Adrenal gland (tissue), 12 donors: ENCODE data around the gene KNTC1. TPM values are rescaled to one million over a fixed set of nuclear protein-coding genes. Genes with fewer than 3 reads are reported as not detected.
A peak's percentile ranks its signal among the peaks of the same experiment; 100 is the strongest.

Experiments
- DNase-seq, 7 donors: peaks; one replicate each; pipeline ENCODE4 v3.0.0-alpha.2; 2019 to 2020
- H3K27ac ChIP-seq, 5 donors: fragments of 200-600 bp; sonication (generic) in 4 of 5; 1 replicate in 3 of 5; 2 replicates in 2 of 5; pipeline versions ENCODE4 v1.5.1 to v1.8.0; 2016 to 2020; ENCODE audit warnings: mild to moderate bottlenecking in 1 of 5
- H3K27me3 ChIP-seq: fragments of 200-600 bp; 2 replicates; pipeline ENCODE4 v1.8.0; 2021
- H3K36me3 ChIP-seq, 2 donors: fragments of 200-600 bp; replicated peaks in 1 of 2; 1 replicate in 1 of 2; 2 replicates in 1 of 2; pipeline versions ENCODE4 v1.5.1 to v1.8.0; 2018 to 2022
- H3K4me1 ChIP-seq, 2 donors: fragments of 200-600 bp; replicated peaks in 1 of 2; 1 replicate in 1 of 2; 2 replicates in 1 of 2; pipeline versions ENCODE4 v1.5.1 to v1.8.0; 2018 to 2021
- H3K4me3 ChIP-seq, 4 donors: fragments of 200-600 bp; sonication (generic) in 3 of 4; one replicate each; pipeline ENCODE4 v1.5.1; 2016 to 2018
- H3K9me3 ChIP-seq, 3 donors: fragments of 200-600 bp; sonication (generic) in 1 of 3; replicated peaks in 1 of 3; 1 replicate in 2 of 3; 2 replicates in 1 of 3; pipeline versions ENCODE4 v1.5.1 to v1.8.0; 2016 to 2021
- CTCF ChIP-seq, 6 experiments: fragments of 450-650 bp in 4 of 6; fragments of 200-600 bp in 2 of 6; sonication (generic) in 1 of 6; IDR thresholded peaks; 1 replicate in 5 of 6; 2 replicates in 1 of 6; pipeline versions ENCODE4 v1.5.1 to v1.8.0; 2016 to 2021; ENCODE audit warnings: antibody characterized with exemption in 6 of 6, mild to moderate bottlenecking in 2 of 6, moderate library complexity in 1 of 6
- POLR2A ChIP-seq, 2 donors: fragments of 450-650 bp; IDR thresholded peaks; one replicate each; pipeline ENCODE4 v1.6.1; 2017; ENCODE audit warnings: antibody characterized with exemption in 2 of 2, mild to moderate bottlenecking in 2 of 2, moderate library complexity in 1 of 2
- WGBS, 4 donors: extraction: QIAGEN DNeasy Blood & Tissue Kit in 2 of 4; methylation state at CpG; one replicate each; pipeline versions ENCODE4 v1.1.5 to v1.1.7; 2013 to 2017; 5-methylcytosine and 5-hydroxymethylcytosine counted together
- intact Hi-C, 2 donors: fragments of 100-400 bp; cut with DNase I; formaldehyde crosslinking; loops; one replicate each; pipeline versions ENCODE4 v1.14.1 to v1.15.0; 2022 to 2023
- polyA plus RNA-seq, 3 donors: library from polyadenylated mRNA; stranded (reverse); fragments of 200-250 nt in 2 of 3; fragments of 350-450 nt in 1 of 3; fragmentation: Illumina TruSeq in 1 of 3; extraction: RNeasy Lipid Tissue Mini Kit (QIAGEN cat#74804) in 1 of 3; gene quantifications; one replicate each; pipeline ENCODE4 v1.2.3, GENCODE V29; 2013 to 2014
- total RNA-seq, 9 donors: library from RNA; depleted of rRNA in 4 of 9; stranded (reverse); fragments of >200 nt in 4 of 9; fragments of 120-200 nt in 1 of 9; fragmentation: NEBNext Ultra II Directional in 1 of 9; extraction: Animal tissue kit (Norgen Biotek cat#: 25700) in 1 of 9; gene quantifications; one replicate each; pipeline versions ENCODE4 v1.1.0 to v1.2.4, GENCODE V29; 2013 to 2023
- donor health status: healthy with polysubstance abuse.
- donor health status: Bipolar disorder and iron deficiency.
- donor health status: DM: yes; HTN: yes; CAD: no.
- donor health status: DM: no; HTN: no; CAD: no.
- donor health status: DM: no; HTN: no; CAD: no.
- donor health status: DM: yes; HTN: yes; CAD: no.

The KNTC1 gene
- total and polyA plus RNA-seq, 12 donors = 5.7 to 38.5 (median 13.8) TPM

GRCh38 chr12:122596838-122597237 lies 69.8 kb downstream of the KNTC1 start:
- no peak overlapping the region for H3K4me3 ChIP-seq
- DNase-seq = no peak
- intact Hi-C loops = no loop called here
- H3K27me3 ChIP-seq = no peaks in the 10 kb centered on the region
- H3K4me1 ChIP-seq = peaks cover 0 to 12% of the 10 kb centered on the region in 2 donors
- no peak overlapping the region for H3K27ac ChIP-seq
- no peaks in the 10 kb centered on the region for H3K9me3 ChIP-seq
- TF ChIP-seq CTCF (IDR thresholded peaks at IDR 0.05) = no peak
- no peak for TF ChIP-seq POLR2A (IDR thresholded peaks at IDR 0.05)
- no peaks in the 10 kb centered on the region for H3K36me3 ChIP-seq

- TF ChIP-seq POLR2A (IDR thresholded peaks at IDR 0.05) (no peak), CTCF (IDR thresholded peaks at IDR 0.05) (no peak)
- Histone ChIP-seq H3K27me3 (no peaks in the 10 kb centered on the region), H3K4me3 (no peak overlapping the region), H3K27ac (no peak overlapping the region), H3K36me3 (no peaks in the 10 kb centered on the region), H3K9me3 (no peaks in the 10 kb centered on the region), H3K4me1 (peaks cover 0 to 7% of the 10 kb centered on the region in 2 donors)
- DNase-seq = no peak
- 91 to 97% (median 95%) methylated on average over 2 of the region's 2 CpGs for WGBS, 4 donors
- intact Hi-C loops = no loop called here
Measured at GRCh38 chr12:122602456-122602855, 75.4 kb downstream of the KNTC1 start.

GRCh38 chr12:122604993-122605392 lies 77.9 kb downstream of the KNTC1 start:
- 94 to 97% (median 96%) methylated on average over 4 of the region's 4 CpGs for WGBS, 4 donors
- H3K4me3 ChIP-seq = no peak overlapping the region
- TF ChIP-seq POLR2A (IDR thresholded peaks at IDR 0.05) (no peak), CTCF (IDR thresholded peaks at IDR 0.05) (no peak)

GRCh38 chr12:122609732-122610131 lies 82.7 kb downstream of the KNTC1 start:
- no peaks in the 10 kb centered on the region for H3K27me3 ChIP-seq
- no peak for DNase-seq
- TF ChIP-seq POLR2A (IDR thresholded peaks at IDR 0.05) (no peak), CTCF (IDR thresholded peaks at IDR 0.05) (no peak)
- H3K4me3 ChIP-seq = no peak overlapping the region
- no peaks in the 10 kb centered on the region for H3K36me3 ChIP-seq
- WGBS, 4 donors = 74 to 83% (median 76%) methylated on average over 3 of the region's 3 CpGs
- no peaks in the 10 kb centered on the region for H3K9me3 ChIP-seq
- H3K27ac ChIP-seq = peak overlapping the region in 1 of 5 donors; percentile 6
- intact Hi-C loops = no loop called here
- H3K4me1 ChIP-seq = peaks cover 7 to 13% of the 10 kb centered on the region in 2 donors

More at GRCh38 chr12:122604993-122605392, 77.9 kb downstream of the KNTC1 start:
- DNase-seq = no peak
- Histone ChIP-seq H3K9me3 (no peaks in the 10 kb centered on the region), H3K4me1 (peaks cover 1 to 2% of the 10 kb centered on the region in 2 donors), H3K27me3 (no peaks in the 10 kb centered on the region), H3K36me3 (no peaks in the 10 kb centered on the region), H3K27ac (no peak overlapping the region)
- intact Hi-C loops = no loop called here
